IMR-90 (cell line): ENCODE measurements around the gene FGF12. TPM values are rescaled to one million over a fixed set of nuclear protein-coding genes. Genes with fewer than 3 reads are reported as not detected.

Experiments
- ATAC-seq: fragments of 200-7000 bp; cut with Tn5 transposase; 2 replicates; pipeline ENCODE4 v1.9.1; 2020; ENCODE audit warnings: low read depth, mild to moderate bottlenecking, moderate library complexity
- BruUV-seq: library from RNA; stranded (reverse); fragments of 400-500 nt; replicated peaks from 2 replicates; lab custom pipeline; 2021; lab: Mats Ljungman, UMichigan
- CTCF ChIA-PET: fragments of 300-600 bp; formaldehyde crosslinking; extraction: SDS; loops from one replicate; lab custom pipeline; 2021; ENCODE audit warnings: antibody characterized with exemption; lab: Yijun Ruan, JAX
- POLR2A ChIA-PET: fragments of 300-600 bp; sonication (Branson Sonifier 250); formaldehyde crosslinking; loops from one replicate; lab custom pipeline; 2022; ENCODE audit warnings: antibody characterized with exemption; ENCODE audit not compliant: unreplicated experiment; lab: Charles Lee
- DNase-seq: peaks from one replicate; pipeline ENCODE4 v3.0.0; 2013
- H2AFZ ChIP-seq: replicated peaks from 2 replicates; pipeline ENCODE3; 2013; ENCODE audit warnings: low read length, mild to moderate bottlenecking; ENCODE audit not compliant: poor library complexity
- H2AK5ac ChIP-seq: 2 replicates; pipeline ENCODE4 v1.6.1; 2013; ENCODE audit warnings: low read depth, low read length, inconsistent platforms
- H2AK9ac ChIP-seq: replicated peaks from 2 replicates; pipeline ENCODE3; 2013; ENCODE audit warnings: mild to moderate bottlenecking, low read depth, low read length, moderate library complexity; ENCODE audit not compliant: poor library complexity
- H2BK120ac ChIP-seq: 2 replicates; pipeline ENCODE4 v1.6.1; 2013; ENCODE audit warnings: low read depth, low read length, inconsistent platforms
- H2BK15ac ChIP-seq: 3 replicates; pipeline ENCODE4 v1.6.1; 2013; ENCODE audit warnings: low read depth, low read length, inconsistent platforms
- H2BK20ac ChIP-seq: 2 replicates; pipeline ENCODE4 v1.6.1; 2013; ENCODE audit warnings: low read depth, mild to moderate bottlenecking, inconsistent platforms, low read length, moderate library complexity
- H2BK5ac ChIP-seq: 2 replicates; pipeline ENCODE4 v1.6.1; 2013; ENCODE audit warnings: mild to moderate bottlenecking, low read depth, low read length, inconsistent platforms; ENCODE audit not compliant: poor library complexity, severe bottlenecking
- H3K14ac ChIP-seq: replicated peaks from 2 replicates; pipeline ENCODE4 v1.6.1; 2013; ENCODE audit warnings: low read depth, low read length, inconsistent platforms
- H3K18ac ChIP-seq: 2 replicates; pipeline ENCODE4 v1.6.1; 2013; ENCODE audit warnings: low read depth, low read length, control low read depth
- H3K23ac ChIP-seq: 2 replicates; pipeline ENCODE4 v1.6.1; 2013; ENCODE audit warnings: low read depth, low read length, inconsistent platforms
- H3K27ac ChIP-seq: 2 replicates; pipeline ENCODE4 v1.5.1; 2013; ENCODE audit warnings: mild to moderate bottlenecking, control low read depth, low read length; ENCODE audit not compliant: insufficient read depth
- H3K27me3 ChIP-seq: 2 replicates; pipeline ENCODE4 v1.6.1; 2013; ENCODE audit warnings: low read length; ENCODE audit not compliant: control insufficient read depth, insufficient read depth
- H3K36me3 ChIP-seq: 2 replicates; pipeline ENCODE4 v1.6.1; 2013; ENCODE audit warnings: low read length, mixed read lengths; ENCODE audit not compliant: control insufficient read depth, insufficient read depth
- H3K4ac ChIP-seq: 2 replicates; pipeline ENCODE4 v1.6.1; 2013; ENCODE audit warnings: low read depth, low read length, inconsistent platforms
- H3K4me1 ChIP-seq: 2 replicates; pipeline ENCODE4 v1.6.1; 2013; ENCODE audit warnings: low read length, mixed read lengths; ENCODE audit not compliant: control insufficient read depth, insufficient read depth
- H3K4me2 ChIP-seq: 2 replicates; pipeline ENCODE4 v1.6.1; 2013; ENCODE audit warnings: low read depth, mild to moderate bottlenecking, control low read depth, low read length, moderate library complexity
- H3K4me3 ChIP-seq: 2 replicates; pipeline ENCODE4 v1.5.1; 2013; ENCODE audit warnings: low read depth, mild to moderate bottlenecking, control low read depth, low read length, moderate library complexity; ENCODE audit not compliant: insufficient read depth
- H3K56ac ChIP-seq: 2 replicates; pipeline ENCODE4 v1.6.1; 2013; ENCODE audit warnings: low read length, inconsistent platforms; ENCODE audit not compliant: insufficient read depth; ENCODE audit errors: extremely low read depth
- H3K79me1 ChIP-seq, 2 experiments: 2 replicates each; pipeline ENCODE4 v1.6.1; 2013; ENCODE audit warnings: low read length in 2 of 2, inconsistent platforms in 1 of 2, low read depth in 1 of 2
- H3K9ac ChIP-seq: 2 replicates; pipeline ENCODE4 v1.6.1; 2013; ENCODE audit warnings: low read depth, low read length, control low read depth
- H3K9me1 ChIP-seq: 2 replicates; pipeline ENCODE4 v1.6.1; 2013; ENCODE audit warnings: low read length, inconsistent platforms; ENCODE audit not compliant: insufficient read depth
- H3K9me3 ChIP-seq: 2 replicates; pipeline ENCODE4 v1.6.1; 2013; ENCODE audit warnings: low read length; ENCODE audit not compliant: control insufficient read depth, insufficient read depth
- H4K20me1 ChIP-seq: 2 replicates; pipeline ENCODE4 v1.6.1; 2013; ENCODE audit warnings: low read length, inconsistent platforms; ENCODE audit not compliant: insufficient read depth
- H4K5ac ChIP-seq: 2 replicates; pipeline ENCODE4 v1.6.1; 2013; ENCODE audit warnings: mild to moderate bottlenecking, low read depth, low read length, control low read depth
- H4K8ac ChIP-seq, 2 experiments: 2 replicates each; pipeline ENCODE4 v1.6.1; 2013; ENCODE audit warnings: low read depth in 2 of 2, low read length in 2 of 2, control low read depth in 1 of 2, inconsistent platforms in 1 of 2
- H4K91ac ChIP-seq: 2 replicates; pipeline ENCODE4 v1.6.1; 2013; ENCODE audit warnings: low read depth, low read length, inconsistent platforms; ENCODE audit not compliant: insufficient read depth
- BHLHE40 ChIP-seq: fragments of 150-350 bp; IDR thresholded peaks from 2 replicates; pipeline ENCODE4 v1.6.1; 2016; ENCODE audit warnings: mild to moderate bottlenecking, low read depth, low read length
- CEBPB ChIP-seq: IDR thresholded peaks from 2 replicates; pipeline ENCODE4 v1.6.1; 2012; ENCODE audit warnings: low read depth, low read length, improper control_type of control experiment
- CHD1 ChIP-seq: IDR thresholded peaks from 2 replicates; pipeline ENCODE4 v1.6.1; 2012; ENCODE audit warnings: low read depth, low read length, improper control_type of control experiment
- FOS ChIP-seq: fragments of 150-350 bp; IDR thresholded peaks from 2 replicates; pipeline ENCODE4 v1.6.1; 2016; ENCODE audit warnings: low read depth, low read length
- MAFK ChIP-seq: IDR thresholded peaks from 2 replicates; pipeline ENCODE4 v1.6.1; 2012; ENCODE audit warnings: low read depth, low read length, improper control_type of control experiment
- MAZ ChIP-seq: IDR thresholded peaks from 2 replicates; pipeline ENCODE4 v1.6.1; 2012; ENCODE audit warnings: low read depth, mild to moderate bottlenecking, low read length, improper control_type of control experiment, moderate library complexity, borderline replicate concordance
- MXI1 ChIP-seq: IDR thresholded peaks from 2 replicates; pipeline ENCODE4 v1.6.1; 2012; ENCODE audit warnings: low read depth, mild to moderate bottlenecking, low read length, moderate library complexity, borderline replicate concordance
- NFE2L2 ChIP-seq: fragments of 150-350 bp; IDR thresholded peaks from 2 replicates; pipeline ENCODE4 v1.6.1; 2016; ENCODE audit warnings: low read depth, mild to moderate bottlenecking, low read length
- POLR2A ChIP-seq: IDR thresholded peaks from 2 replicates; pipeline ENCODE4 v1.6.1; 2012; ENCODE audit warnings: mild to moderate bottlenecking, low read depth, low read length
- RAD21 ChIP-seq: IDR thresholded peaks from 2 replicates; pipeline ENCODE4 v1.6.1; 2012; ENCODE audit warnings: low read length, improper control_type of control experiment
- RCOR1 ChIP-seq: IDR thresholded peaks from 2 replicates; pipeline ENCODE4 v1.6.1; 2012; ENCODE audit warnings: mild to moderate bottlenecking, low read length, improper control_type of control experiment; ENCODE audit not compliant: insufficient replicate concordance
- RFX5 ChIP-seq: IDR thresholded peaks from 2 replicates; pipeline ENCODE4 v1.8.0; 2012; ENCODE audit warnings: low read depth, mild to moderate bottlenecking, low read length, moderate library complexity
- SMC3 ChIP-seq: fragments of 150-350 bp; IDR thresholded peaks from 2 replicates; pipeline ENCODE4 v1.6.1; 2016; ENCODE audit warnings: low read depth, mild to moderate bottlenecking, antibody characterized with exemption, low read length, moderate library complexity
- WGBS, 2 experiments: methylation state at CpG; one replicate each; pipeline versions ENCODE4 v1.1.5 to v1.1.7; 2013; ENCODE audit warnings: missing lambda C conversion rate in 2 of 2; ENCODE audit not compliant: insufficient read length in 1 of 2; ENCODE audit errors: extremely low coverage in 2 of 2; 5-methylcytosine and 5-hydroxymethylcytosine counted together
- dilution Hi-C: fragments of 300-500 bp; cut with HindIII; formaldehyde crosslinking; loops from one replicate; pipeline ENCODE4 v1.14.3; 2018; ENCODE audit warnings: low sequenced_read_pairs; ENCODE audit not compliant: unreplicated experiment
- in situ Hi-C: fragments of 300-500 bp; cut with MboI; formaldehyde crosslinking; loops from 3 replicates; pipeline ENCODE4 v1.14.3; 2019; ENCODE audit warnings: low sequenced_read_pairs, inconsistent platforms, mixed read lengths
- intact Hi-C: fragments of 100-400 bp; cut with micrococcal nuclease; formaldehyde crosslinking; loops from 2 replicates; pipeline ENCODE4 v1.10.0; 2022
- polyA plus RNA-seq, 3 experiments: library from polyadenylated mRNA; depleted of rRNA; stranded (reverse); fragments of >200 nt; gene quantifications; 2 replicates each; pipeline ENCODE4 v1.2.3, GENCODE V29; 2012; ENCODE audit warnings: low replicate concordance in 1 of 3
- total RNA-seq: library from RNA; depleted of rRNA; stranded (reverse); fragments of >200 nt; gene quantifications from 2 replicates; pipeline ENCODE4 v1.2.3, GENCODE V29; 2012
- TF ChIP-seq, protein P1 (sequence below): fragments of 150-350 bp; IDR thresholded peaks from 2 replicates; pipeline ENCODE4 v1.6.1; 2017; ENCODE audit warnings: mild to moderate bottlenecking, antibody characterized with exemption, low read length, low read depth
- TF ChIP-seq, protein P2 (sequence below): conservative IDR thresholded peaks from 2 replicates; pipeline ENCODE4 v1.5.1; 2012; ENCODE audit warnings: mild to moderate bottlenecking, low read depth, low read length, improper control_type of control experiment
- TF ChIP-seq, protein P3 (sequence below): fragments of 150-350 bp; IDR thresholded peaks from 2 replicates; pipeline ENCODE4 v1.6.1; 2016; ENCODE audit warnings: low read depth, mild to moderate bottlenecking, low read length, moderate library complexity, borderline replicate concordance

FGF12 gene
- total and polyA plus RNA-seq, 2 of the 4 experiments (the other 2 are of a cell fraction): not detected

DNA sequence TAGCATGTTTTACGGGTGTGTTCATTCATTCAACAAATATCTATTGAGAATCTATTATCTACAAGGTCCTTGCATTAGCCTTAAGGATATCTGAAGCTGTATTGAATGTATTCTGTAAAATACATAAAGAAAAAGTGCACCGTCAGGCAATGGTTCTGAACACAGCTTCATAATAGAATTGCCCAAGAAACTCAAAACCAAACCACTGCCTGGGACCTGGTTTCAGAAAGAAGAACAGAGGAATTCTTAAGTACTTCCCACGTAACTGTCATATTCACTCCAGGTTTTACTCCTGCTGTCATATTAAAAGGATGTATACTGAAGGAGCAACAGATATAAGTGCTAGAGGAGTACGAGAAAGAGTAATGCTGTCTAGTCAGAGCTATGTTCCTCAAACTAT lies 115.9 kb downstream of the FGF12 start:
- H3K9me1 ChIP-seq: no peaks in the 10 kb centered on the region
- no peak overlapping the region for H3K56ac ChIP-seq
- no peak overlapping the region for H3K27ac ChIP-seq
- no peak overlapping the region for H3K23ac ChIP-seq
- H3K9me3 ChIP-seq: 0 out of 2 replicates have a peak, but pooled peaks cover 2% of the 10 kb centered on the region
- no peak overlapping the region for H2AK5ac ChIP-seq
- no peaks in the 10 kb centered on the region for H3K36me3 ChIP-seq
- no peak overlapping the region for H4K8ac ChIP-seq
- H3K14ac ChIP-seq: no peak overlapping the region
- no peak overlapping the region for H4K5ac ChIP-seq
- intact Hi-C loops (no loop called here), in situ Hi-C loops (no loop called here), dilution Hi-C loops (no loop called here)
- DNase-seq (no peak), ATAC-seq (no peak)
- H4K20me1 ChIP-seq: no peaks in the 10 kb centered on the region
- POLR2A ChIA-PET: no interaction called here
- H2AFZ ChIP-seq: no peak overlapping the region
- CTCF ChIA-PET: no interaction called here
- no peak overlapping the region for H2BK120ac ChIP-seq
- H3K4me2 ChIP-seq: no peak overlapping the region
- H3K79me1 ChIP-seq: no peaks in the 10 kb centered on the region
- no TSS peak for BruUV-seq
- H2BK20ac ChIP-seq: no peak overlapping the region
- H4K91ac ChIP-seq: no peak overlapping the region
- WGBS, 2 experiments: no CpG with 5 or more reads among the region's 4 CpGs
- no peak overlapping the region for H2BK15ac ChIP-seq
- no peak overlapping the region for H3K9ac ChIP-seq
- H3K4me1 ChIP-seq: no peaks in the 10 kb centered on the region
- no peak overlapping the region for H2BK5ac ChIP-seq
- no peak overlapping the region for H3K18ac ChIP-seq
- TF ChIP-seq MXI1: no peak
- TF ChIP-seq, protein P1, sequence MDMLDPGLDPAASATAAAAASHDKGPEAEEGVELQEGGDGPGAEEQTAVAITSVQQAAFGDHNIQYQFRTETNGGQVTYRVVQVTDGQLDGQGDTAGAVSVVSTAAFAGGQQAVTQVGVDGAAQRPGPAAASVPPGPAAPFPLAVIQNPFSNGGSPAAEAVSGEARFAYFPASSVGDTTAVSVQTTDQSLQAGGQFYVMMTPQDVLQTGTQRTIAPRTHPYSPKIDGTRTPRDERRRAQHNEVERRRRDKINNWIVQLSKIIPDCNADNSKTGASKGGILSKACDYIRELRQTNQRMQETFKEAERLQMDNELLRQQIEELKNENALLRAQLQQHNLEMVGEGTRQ: no peak
- TF ChIP-seq POLR2A: no peak
- no peak for TF ChIP-seq BHLHE40
- no peak for TF ChIP-seq FOS
- TF ChIP-seq, protein P2, sequence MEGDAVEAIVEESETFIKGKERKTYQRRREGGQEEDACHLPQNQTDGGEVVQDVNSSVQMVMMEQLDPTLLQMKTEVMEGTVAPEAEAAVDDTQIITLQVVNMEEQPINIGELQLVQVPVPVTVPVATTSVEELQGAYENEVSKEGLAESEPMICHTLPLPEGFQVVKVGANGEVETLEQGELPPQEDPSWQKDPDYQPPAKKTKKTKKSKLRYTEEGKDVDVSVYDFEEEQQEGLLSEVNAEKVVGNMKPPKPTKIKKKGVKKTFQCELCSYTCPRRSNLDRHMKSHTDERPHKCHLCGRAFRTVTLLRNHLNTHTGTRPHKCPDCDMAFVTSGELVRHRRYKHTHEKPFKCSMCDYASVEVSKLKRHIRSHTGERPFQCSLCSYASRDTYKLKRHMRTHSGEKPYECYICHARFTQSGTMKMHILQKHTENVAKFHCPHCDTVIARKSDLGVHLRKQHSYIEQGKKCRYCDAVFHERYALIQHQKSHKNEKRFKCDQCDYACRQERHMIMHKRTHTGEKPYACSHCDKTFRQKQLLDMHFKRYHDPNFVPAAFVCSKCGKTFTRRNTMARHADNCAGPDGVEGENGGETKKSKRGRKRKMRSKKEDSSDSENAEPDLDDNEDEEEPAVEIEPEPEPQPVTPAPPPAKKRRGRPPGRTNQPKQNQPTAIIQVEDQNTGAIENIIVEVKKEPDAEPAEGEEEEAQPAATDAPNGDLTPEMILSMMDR: no peak
- TF ChIP-seq CHD1: no peak
- no peak for TF ChIP-seq MAZ
- TF ChIP-seq RAD21: no peak
- no peak for TF ChIP-seq SMC3
- TF ChIP-seq NFE2L2: no peak
- no peak for TF ChIP-seq CEBPB
- no peak for TF ChIP-seq MAFK
- TF ChIP-seq RFX5: no peak
- TF ChIP-seq, protein P3, sequence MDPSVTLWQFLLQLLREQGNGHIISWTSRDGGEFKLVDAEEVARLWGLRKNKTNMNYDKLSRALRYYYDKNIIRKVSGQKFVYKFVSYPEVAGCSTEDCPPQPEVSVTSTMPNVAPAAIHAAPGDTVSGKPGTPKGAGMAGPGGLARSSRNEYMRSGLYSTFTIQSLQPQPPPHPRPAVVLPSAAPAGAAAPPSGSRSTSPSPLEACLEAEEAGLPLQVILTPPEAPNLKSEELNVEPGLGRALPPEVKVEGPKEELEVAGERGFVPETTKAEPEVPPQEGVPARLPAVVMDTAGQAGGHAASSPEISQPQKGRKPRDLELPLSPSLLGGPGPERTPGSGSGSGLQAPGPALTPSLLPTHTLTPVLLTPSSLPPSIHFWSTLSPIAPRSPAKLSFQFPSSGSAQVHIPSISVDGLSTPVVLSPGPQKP: no peak
- no peak for TF ChIP-seq RCOR1
- H2AK9ac ChIP-seq: no peak overlapping the region
- no peak overlapping the region for H3K4ac ChIP-seq
- H3K4me3 ChIP-seq: no peak overlapping the region
- H3K27me3 ChIP-seq: no peaks in the 10 kb centered on the region
